Body of pancreas (tissue), 4 donors: Measurements from ENCODE around the gene PAPPA2.

Experiments used
- POLR2A ChIP-seq, 3 donors: fragments of 450-650 bp; IDR thresholded peaks; one replicate each; pipeline ENCODE4 v1.6.1; 2016; ENCODE audit warnings: antibody characterized with exemption in 3 of 3, mild to moderate bottlenecking in 2 of 3
- TF ChIP-seq, protein P1 (sequence below), 7 experiments: fragments of 450-650 bp in 4 of 7; fragments of 200-600 bp in 3 of 7; sonication (generic) in 3 of 7; IDR thresholded peaks; one replicate each; pipeline ENCODE4 v1.5.1; 2016 to 2019; ENCODE audit warnings: antibody characterized with exemption in 7 of 7

DNA sequence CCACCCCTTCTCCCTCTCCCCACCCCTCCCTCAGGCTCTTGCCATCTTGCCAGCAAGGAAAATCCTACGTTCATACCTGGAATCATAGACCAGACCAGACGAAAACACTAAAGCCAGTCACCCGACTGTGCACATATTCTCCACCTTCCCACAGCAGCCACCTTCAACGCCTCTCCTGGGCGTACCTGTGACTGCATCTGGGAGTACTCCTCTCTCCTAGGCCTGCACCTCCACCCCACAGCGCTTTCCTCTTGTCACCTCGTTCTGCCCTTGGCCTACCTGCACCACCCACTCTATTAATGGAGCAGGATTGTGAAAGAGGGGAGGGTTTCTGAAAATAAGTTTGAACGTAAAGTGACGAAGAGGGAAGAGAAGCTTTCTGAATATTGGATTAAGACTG, 17.8 kb downstream of the PAPPA2 start:
- no peak for TF ChIP-seq POLR2A (IDR thresholded peaks at IDR 0.05)
- TF ChIP-seq, protein P1, sequence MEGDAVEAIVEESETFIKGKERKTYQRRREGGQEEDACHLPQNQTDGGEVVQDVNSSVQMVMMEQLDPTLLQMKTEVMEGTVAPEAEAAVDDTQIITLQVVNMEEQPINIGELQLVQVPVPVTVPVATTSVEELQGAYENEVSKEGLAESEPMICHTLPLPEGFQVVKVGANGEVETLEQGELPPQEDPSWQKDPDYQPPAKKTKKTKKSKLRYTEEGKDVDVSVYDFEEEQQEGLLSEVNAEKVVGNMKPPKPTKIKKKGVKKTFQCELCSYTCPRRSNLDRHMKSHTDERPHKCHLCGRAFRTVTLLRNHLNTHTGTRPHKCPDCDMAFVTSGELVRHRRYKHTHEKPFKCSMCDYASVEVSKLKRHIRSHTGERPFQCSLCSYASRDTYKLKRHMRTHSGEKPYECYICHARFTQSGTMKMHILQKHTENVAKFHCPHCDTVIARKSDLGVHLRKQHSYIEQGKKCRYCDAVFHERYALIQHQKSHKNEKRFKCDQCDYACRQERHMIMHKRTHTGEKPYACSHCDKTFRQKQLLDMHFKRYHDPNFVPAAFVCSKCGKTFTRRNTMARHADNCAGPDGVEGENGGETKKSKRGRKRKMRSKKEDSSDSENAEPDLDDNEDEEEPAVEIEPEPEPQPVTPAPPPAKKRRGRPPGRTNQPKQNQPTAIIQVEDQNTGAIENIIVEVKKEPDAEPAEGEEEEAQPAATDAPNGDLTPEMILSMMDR (IDR thresholded peaks at IDR 0.05): no peak
